GM21576 (cell line): ENCODE data around the gene RASAL2.
"Not testable (repeated sequence)": the region's sequence is repeated elsewhere in the genome, so short reads cannot be mapped to it uniquely, and the experiment has no call there.

Experiments
- ATAC-seq: cut with Tn5 transposase; IDR thresholded peaks from one replicate; pipeline ENCODE4 v1.9.1; 2021; ENCODE audit warnings: mild to moderate bottlenecking, moderate library complexity; ENCODE audit not compliant: unreplicated experiment

RASAL2 gene

GRCh38 chr1:178500091-178500770, 406.3 kb downstream of the RASAL2 start:
- no peak for ATAC-seq

- ATAC-seq, result no peak
These were observed 407.1 kb downstream of the RASAL2 start for GRCh38 chr1:178500936-178501554.

GRCh38 chr1:178501705-178502329, 407.9 kb downstream of the RASAL2 start:
- ATAC-seq, result peak; percentile 88

GRCh38 chr1:178502330-178502714, 408.4 kb downstream of the RASAL2 start:
- ATAC-seq, result no peak

- ATAC-seq, result no peak
These were observed 409.0 kb downstream of the RASAL2 start for GRCh38 chr1:178502856-178503255.

- not testable (repeated sequence) for ATAC-seq
These were observed 409.4 kb downstream of the RASAL2 start for GRCh38 chr1:178503316-178503715.

- ATAC-seq, result no peak
These were observed 409.9 kb downstream of the RASAL2 start for GRCh38 chr1:178503849-178504248.

- ATAC-seq, result no peak
These were observed 410.4 kb downstream of the RASAL2 start for GRCh38 chr1:178504286-178504685.

GRCh38 chr1:178506177-178506576, 412.3 kb downstream of the RASAL2 start:
- no peak for ATAC-seq

GRCh38 chr1:178506669-178507068, 412.8 kb downstream of the RASAL2 start:
- no peak for ATAC-seq

- ATAC-seq, result no peak
These were observed 415.6 kb downstream of the RASAL2 start for GRCh38 chr1:178509414-178510007.

GRCh38 chr1:178510155-178510554, 416.3 kb downstream of the RASAL2 start:
- no peak for ATAC-seq

GRCh38 chr1:178512566-178513277, 418.8 kb downstream of the RASAL2 start, which contains the start of gene TEX35:
TEX35 (plus strand) TSS chr1:178513109; CDS start chr1:178513189, 80 bp downstream.
- ATAC-seq, result no peak

GRCh38 chr1:178513278-178513983, 419.5 kb downstream of the RASAL2 start:
- no peak for ATAC-seq

- ATAC-seq, result no peak
These were observed 422.2 kb downstream of the RASAL2 start for GRCh38 chr1:178516110-178516509.

- ATAC-seq, result no peak
These were observed 425.0 kb downstream of the RASAL2 start for GRCh38 chr1:178518894-178519293.

- ATAC-seq, result no peak
These were observed 426.9 kb downstream of the RASAL2 start for GRCh38 chr1:178520803-178521202.

GRCh38 chr1:178521241-178521640, 427.3 kb downstream of the RASAL2 start:
- no peak for ATAC-seq

GRCh38 chr1:178527117-178527516, 433.2 kb downstream of the RASAL2 start:
- ATAC-seq, result no peak

GRCh38 chr1:178528228-178528952, 434.5 kb downstream of the RASAL2 start:
- no peak for ATAC-seq
